A549 (cell line): ENCODE data around the gene MYLK4.

Source experiments
- BHLHE40 ChIP-seq: IDR thresholded peaks from 2 replicates; pipeline ENCODE4 v1.6.1; 2012; ENCODE audit warnings: low read depth, low read length, inconsistent platforms
- CEBPB ChIP-seq, 2 experiments: fragments of >200 bp in 1 of 2; sonication (Bioruptor Twin) in 1 of 2; formaldehyde crosslinking in 1 of 2; IDR thresholded peaks; 2 replicates each; pipeline ENCODE4 v1.6.1; 2012 to 2016
- CHD2 ChIP-seq: fragments of 150-350 bp; IDR thresholded peaks from 2 replicates; pipeline ENCODE4 v1.6.1; 2014; ENCODE audit warnings: low read length; ENCODE audit not compliant: partially characterized antibody
- EHMT2 ChIP-seq: fragments of 200-600 bp; sonication (generic); IDR thresholded peaks from 2 replicates; pipeline ENCODE4 v1.6.1; 2016; ENCODE audit warnings: antibody characterized with exemption, low read depth, mild to moderate bottlenecking, moderate library complexity
- EP300 ChIP-seq, 2 experiments: fragments of >200 bp; sonication (Bioruptor Twin); formaldehyde crosslinking; IDR thresholded peaks; 2 replicates in 1 of 2; 3 replicates in 1 of 2; pipeline ENCODE4 v1.6.1; 2016 to 2017
- NPAS2 ChIP-seq: fragments of 250-450 bp; sonication (Bioruptor Pico); IDR thresholded peaks from 2 replicates; pipeline ENCODE4 v1.8.0; 2022; ENCODE audit warnings: mild to moderate bottlenecking, moderate library complexity, borderline replicate concordance
- POLR2A ChIP-seq: IDR thresholded peaks from 2 replicates; pipeline ENCODE4 v1.6.1; 2012; ENCODE audit warnings: mild to moderate bottlenecking, low read length
- POLR2AphosphoS2 ChIP-seq: conservative IDR thresholded peaks from 2 replicates; pipeline ENCODE4 v1.6.1; 2012; ENCODE audit warnings: low read length, improper control_type of control experiment, inconsistent platforms
- RCOR1 ChIP-seq: fragments of 150-350 bp; IDR thresholded peaks from 2 replicates; pipeline ENCODE4 v1.6.1; 2014; ENCODE audit warnings: antibody characterized with exemption, low read length, low read depth
- RNF2 ChIP-seq: fragments of 200-600 bp; sonication (generic); IDR thresholded peaks from 2 replicates; pipeline ENCODE4 v1.6.1; 2016; ENCODE audit warnings: low read depth, mild to moderate bottlenecking, antibody characterized with exemption, moderate library complexity, borderline replicate concordance
- TFCP2L1 ChIP-seq: fragments of 250-450 bp; sonication (Bioruptor Pico); IDR thresholded peaks from 2 replicates; pipeline ENCODE4 v1.5.0; 2021; ENCODE audit warnings: mild to moderate bottlenecking
- TF ChIP-seq, protein P1 (sequence below): fragments of >200 bp; sonication (Bioruptor Twin); formaldehyde crosslinking; IDR thresholded peaks from 3 replicates; pipeline ENCODE4 v1.5.1; 2016
- TF ChIP-seq, protein P2 (sequence below): fragments of 450-650 bp; IDR thresholded peaks from 2 replicates; pipeline ENCODE4 v1.6.1; 2014; ENCODE audit warnings: antibody characterized with exemption
- TF ChIP-seq, protein P3 (sequence below): IDR thresholded peaks from 2 replicates; pipeline ENCODE4 v1.6.1; 2012

DNA sequence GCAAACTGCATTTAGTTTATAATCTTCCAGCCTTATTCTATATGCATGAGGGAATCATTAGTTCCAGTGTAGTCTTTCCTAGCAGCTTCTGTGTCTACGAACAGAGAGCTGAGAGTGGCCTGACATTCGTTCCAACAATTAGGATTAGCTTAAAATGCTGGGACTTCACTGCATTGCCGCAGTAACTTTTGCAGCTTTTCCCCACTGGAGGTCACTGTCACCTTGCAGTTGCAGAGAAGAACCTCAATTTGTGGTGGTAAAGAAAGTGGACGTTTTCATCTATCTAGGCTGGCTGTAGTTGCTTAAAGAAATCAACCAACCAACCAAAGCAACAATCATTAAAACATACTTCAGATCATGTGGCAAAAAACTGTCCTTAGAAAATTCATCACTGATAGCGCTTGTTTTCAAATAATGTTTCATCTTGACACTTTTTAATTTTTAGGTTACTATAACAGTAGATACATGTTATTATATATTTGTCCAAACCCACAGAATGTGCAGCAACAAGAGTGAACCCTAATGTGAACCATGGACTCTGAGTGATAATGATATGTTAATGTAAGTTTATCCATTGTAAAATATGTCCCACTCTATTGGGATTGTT, 12.2 kb downstream of the MYLK4 start:
- TF ChIP-seq, protein P1, sequence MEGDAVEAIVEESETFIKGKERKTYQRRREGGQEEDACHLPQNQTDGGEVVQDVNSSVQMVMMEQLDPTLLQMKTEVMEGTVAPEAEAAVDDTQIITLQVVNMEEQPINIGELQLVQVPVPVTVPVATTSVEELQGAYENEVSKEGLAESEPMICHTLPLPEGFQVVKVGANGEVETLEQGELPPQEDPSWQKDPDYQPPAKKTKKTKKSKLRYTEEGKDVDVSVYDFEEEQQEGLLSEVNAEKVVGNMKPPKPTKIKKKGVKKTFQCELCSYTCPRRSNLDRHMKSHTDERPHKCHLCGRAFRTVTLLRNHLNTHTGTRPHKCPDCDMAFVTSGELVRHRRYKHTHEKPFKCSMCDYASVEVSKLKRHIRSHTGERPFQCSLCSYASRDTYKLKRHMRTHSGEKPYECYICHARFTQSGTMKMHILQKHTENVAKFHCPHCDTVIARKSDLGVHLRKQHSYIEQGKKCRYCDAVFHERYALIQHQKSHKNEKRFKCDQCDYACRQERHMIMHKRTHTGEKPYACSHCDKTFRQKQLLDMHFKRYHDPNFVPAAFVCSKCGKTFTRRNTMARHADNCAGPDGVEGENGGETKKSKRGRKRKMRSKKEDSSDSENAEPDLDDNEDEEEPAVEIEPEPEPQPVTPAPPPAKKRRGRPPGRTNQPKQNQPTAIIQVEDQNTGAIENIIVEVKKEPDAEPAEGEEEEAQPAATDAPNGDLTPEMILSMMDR = peak; percentile 65
- TF ChIP-seq RNF2 (no peak), EHMT2 (no peak), BHLHE40 (no peak), CEBPB (IDR thresholded peaks at IDR 0.05) (no peak), CHD2 (no peak), POLR2A (no peak), NPAS2 (CRISPR knock-in tag) (no peak), POLR2AphosphoS2 (no peak), RCOR1 (no peak), TFCP2L1 (CRISPR knock-in tag) (no peak), EP300 (IDR thresholded peaks at IDR 0.05) (no peak)
- TF ChIP-seq, protein P2, sequence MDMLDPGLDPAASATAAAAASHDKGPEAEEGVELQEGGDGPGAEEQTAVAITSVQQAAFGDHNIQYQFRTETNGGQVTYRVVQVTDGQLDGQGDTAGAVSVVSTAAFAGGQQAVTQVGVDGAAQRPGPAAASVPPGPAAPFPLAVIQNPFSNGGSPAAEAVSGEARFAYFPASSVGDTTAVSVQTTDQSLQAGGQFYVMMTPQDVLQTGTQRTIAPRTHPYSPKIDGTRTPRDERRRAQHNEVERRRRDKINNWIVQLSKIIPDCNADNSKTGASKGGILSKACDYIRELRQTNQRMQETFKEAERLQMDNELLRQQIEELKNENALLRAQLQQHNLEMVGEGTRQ = no peak
- TF ChIP-seq, protein P3, sequence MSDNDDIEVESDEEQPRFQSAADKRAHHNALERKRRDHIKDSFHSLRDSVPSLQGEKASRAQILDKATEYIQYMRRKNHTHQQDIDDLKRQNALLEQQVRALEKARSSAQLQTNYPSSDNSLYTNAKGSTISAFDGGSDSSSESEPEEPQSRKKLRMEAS = no peak
